ENCODE measurements around the gene DDX59. TPM values are rescaled to one million over a fixed set of nuclear protein-coding genes. Genes with fewer than 3 reads are reported as not detected.

DDX59 gene
- polyA plus RNA-seq, 1 donor from 2014 or later: 21.0 TPM

DNA sequence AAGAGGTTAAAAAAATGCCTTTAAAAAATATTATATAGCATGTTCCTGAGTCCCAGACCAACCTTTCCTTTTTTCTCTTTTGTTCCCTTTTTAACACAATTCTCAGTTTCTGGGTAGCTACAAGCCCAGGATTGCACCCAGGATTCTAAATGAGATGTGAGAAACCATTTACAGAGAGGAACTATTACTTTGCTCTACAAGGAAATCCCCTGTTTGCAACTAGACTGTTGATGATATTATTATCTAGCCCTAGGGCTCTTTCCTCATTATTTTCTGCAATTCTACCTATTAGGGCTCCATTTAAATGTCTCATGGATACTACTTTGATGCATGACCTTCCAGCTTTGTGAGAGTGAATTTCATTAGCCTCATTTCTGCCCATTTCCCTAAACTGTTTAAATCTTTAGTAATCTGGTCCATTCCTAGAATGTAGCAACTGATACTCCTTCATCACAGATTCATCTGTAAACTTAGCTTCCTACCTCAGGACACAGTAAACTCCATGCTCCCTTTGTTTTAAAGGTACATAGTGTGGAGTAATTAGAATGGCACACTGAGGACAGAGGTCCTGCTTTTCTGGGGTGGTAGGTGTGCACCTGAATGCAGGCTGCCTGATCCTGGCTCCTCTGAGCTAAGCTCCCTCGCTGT is 42.0 kb downstream of the DDX59 start:
- Histone ChIP-seq H2AFZ (ENCODE audit: low read depth, low read length) (no peak overlapping the region), H3K27me3 (ENCODE audit: insufficient read depth, low read depth, low read length) (no peaks in the 10 kb centered on the region), H3K79me2 (replicated peaks; ENCODE audit: insufficient read depth, low read length) (no peaks in the 10 kb centered on the region), H3F3A (ENCODE audit: insufficient read depth, low read length, poor library complexity, severe bottlenecking) (no peaks in the 10 kb centered on the region), H3K9me2 (ENCODE audit: insufficient read depth, low read length) (no peaks in the 10 kb centered on the region), H3K4me3 (ENCODE audit: low read length) (no peak overlapping the region), H3K27ac (ENCODE audit: low read length) (no peak overlapping the region), H3K9ac (ENCODE audit: low read length) (no peak overlapping the region), H3K36me3 (ENCODE audit: insufficient read depth, low read length) (no peaks in the 10 kb centered on the region), H3K9me3 (ENCODE audit: low read length) (no peaks in the 10 kb centered on the region), H4K20me1 (ENCODE audit: insufficient read depth) (no peaks in the 10 kb centered on the region), H3K4me2 (ENCODE audit: low read length) (no peak overlapping the region)
- TF ChIP-seq SMC3 (conservative IDR thresholded peaks at IDR 0.05; ENCODE audit: poor library complexity) (no peak), TAF1 (IDR thresholded peaks at IDR 0.05; ENCODE audit: low read depth) (no peak), RAD21 (conservative IDR thresholded peaks at IDR 0.05) (no peak), POLR2AphosphoS5 (IDR thresholded peaks at IDR 0.05) (no peak), MXI1 (conservative IDR thresholded peaks at IDR 0.05; ENCODE audit: poor library complexity, severe bottlenecking) (no peak), EP300 (conservative IDR thresholded peaks at IDR 0.05; ENCODE audit: poor library complexity, severe bottlenecking) (no peak), EZH2 (IDR thresholded peaks at IDR 0.05; ENCODE audit: borderline replicate concordance, insufficient read depth, low read length, poor library complexity, severe bottlenecking) (no peak)
- TF ChIP-seq, protein P1, sequence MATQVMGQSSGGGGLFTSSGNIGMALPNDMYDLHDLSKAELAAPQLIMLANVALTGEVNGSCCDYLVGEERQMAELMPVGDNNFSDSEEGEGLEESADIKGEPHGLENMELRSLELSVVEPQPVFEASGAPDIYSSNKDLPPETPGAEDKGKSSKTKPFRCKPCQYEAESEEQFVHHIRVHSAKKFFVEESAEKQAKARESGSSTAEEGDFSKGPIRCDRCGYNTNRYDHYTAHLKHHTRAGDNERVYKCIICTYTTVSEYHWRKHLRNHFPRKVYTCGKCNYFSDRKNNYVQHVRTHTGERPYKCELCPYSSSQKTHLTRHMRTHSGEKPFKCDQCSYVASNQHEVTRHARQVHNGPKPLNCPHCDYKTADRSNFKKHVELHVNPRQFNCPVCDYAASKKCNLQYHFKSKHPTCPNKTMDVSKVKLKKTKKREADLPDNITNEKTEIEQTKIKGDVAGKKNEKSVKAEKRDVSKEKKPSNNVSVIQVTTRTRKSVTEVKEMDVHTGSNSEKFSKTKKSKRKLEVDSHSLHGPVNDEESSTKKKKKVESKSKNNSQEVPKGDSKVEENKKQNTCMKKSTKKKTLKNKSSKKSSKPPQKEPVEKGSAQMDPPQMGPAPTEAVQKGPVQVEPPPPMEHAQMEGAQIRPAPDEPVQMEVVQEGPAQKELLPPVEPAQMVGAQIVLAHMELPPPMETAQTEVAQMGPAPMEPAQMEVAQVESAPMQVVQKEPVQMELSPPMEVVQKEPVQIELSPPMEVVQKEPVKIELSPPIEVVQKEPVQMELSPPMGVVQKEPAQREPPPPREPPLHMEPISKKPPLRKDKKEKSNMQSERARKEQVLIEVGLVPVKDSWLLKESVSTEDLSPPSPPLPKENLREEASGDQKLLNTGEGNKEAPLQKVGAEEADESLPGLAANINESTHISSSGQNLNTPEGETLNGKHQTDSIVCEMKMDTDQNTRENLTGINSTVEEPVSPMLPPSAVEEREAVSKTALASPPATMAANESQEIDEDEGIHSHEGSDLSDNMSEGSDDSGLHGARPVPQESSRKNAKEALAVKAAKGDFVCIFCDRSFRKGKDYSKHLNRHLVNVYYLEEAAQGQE (IDR thresholded peaks at IDR 0.05; ENCODE audit: borderline replicate concordance): no peak
- TF ChIP-seq, protein P2, sequence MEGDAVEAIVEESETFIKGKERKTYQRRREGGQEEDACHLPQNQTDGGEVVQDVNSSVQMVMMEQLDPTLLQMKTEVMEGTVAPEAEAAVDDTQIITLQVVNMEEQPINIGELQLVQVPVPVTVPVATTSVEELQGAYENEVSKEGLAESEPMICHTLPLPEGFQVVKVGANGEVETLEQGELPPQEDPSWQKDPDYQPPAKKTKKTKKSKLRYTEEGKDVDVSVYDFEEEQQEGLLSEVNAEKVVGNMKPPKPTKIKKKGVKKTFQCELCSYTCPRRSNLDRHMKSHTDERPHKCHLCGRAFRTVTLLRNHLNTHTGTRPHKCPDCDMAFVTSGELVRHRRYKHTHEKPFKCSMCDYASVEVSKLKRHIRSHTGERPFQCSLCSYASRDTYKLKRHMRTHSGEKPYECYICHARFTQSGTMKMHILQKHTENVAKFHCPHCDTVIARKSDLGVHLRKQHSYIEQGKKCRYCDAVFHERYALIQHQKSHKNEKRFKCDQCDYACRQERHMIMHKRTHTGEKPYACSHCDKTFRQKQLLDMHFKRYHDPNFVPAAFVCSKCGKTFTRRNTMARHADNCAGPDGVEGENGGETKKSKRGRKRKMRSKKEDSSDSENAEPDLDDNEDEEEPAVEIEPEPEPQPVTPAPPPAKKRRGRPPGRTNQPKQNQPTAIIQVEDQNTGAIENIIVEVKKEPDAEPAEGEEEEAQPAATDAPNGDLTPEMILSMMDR (IDR thresholded peaks at IDR 0.05; ENCODE audit: poor library complexity, severe bottlenecking): no peak

DNA sequence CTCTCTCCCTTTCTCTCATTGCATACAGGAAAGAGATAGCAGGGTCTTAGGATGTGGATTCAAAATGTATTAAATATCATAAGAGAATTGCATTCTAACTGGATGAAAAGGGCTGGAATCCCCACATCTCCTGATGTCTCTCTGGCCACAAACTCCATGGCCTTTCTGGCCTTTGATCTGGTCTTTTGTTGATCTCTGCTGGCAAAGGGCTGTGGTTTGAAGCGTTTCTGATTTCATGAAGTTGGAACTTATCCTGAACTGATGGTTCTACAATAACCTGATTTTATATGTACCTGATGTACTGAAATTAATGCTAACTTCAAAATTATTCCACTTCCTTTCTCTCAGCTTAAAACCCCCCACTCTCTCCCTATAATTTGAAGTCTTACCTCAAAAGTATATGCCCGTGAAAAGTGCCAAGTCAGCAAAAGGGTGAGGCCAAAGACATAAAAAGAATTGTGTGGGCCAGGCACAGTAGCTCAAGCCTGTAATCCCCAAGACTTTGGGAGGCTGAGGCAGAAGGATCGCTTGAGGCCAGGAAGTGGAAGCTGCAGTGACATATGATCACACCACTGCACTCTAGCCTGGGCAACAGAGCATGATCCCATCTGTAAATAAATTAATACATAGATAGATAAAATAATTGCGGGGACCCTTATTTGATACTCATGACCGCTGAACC is 42.7 kb downstream of the DDX59 start:
- H3K4me2 ChIP-seq (ENCODE audit: low read length): no peak overlapping the region
- no peaks in the 10 kb centered on the region for H3K27me3 ChIP-seq (ENCODE audit: insufficient read depth, low read depth, low read length)
- H3K79me2 ChIP-seq (replicated peaks; ENCODE audit: insufficient read depth, low read length): no peaks in the 10 kb centered on the region
- no peak overlapping the region for H3K4me3 ChIP-seq (ENCODE audit: low read length)
- TF ChIP-seq, protein P1 (IDR thresholded peaks at IDR 0.05; ENCODE audit: borderline replicate concordance): no peak
- TF ChIP-seq SMC3 (conservative IDR thresholded peaks at IDR 0.05; ENCODE audit: poor library complexity) (no peak), RAD21 (conservative IDR thresholded peaks at IDR 0.05) (no peak)
- H3K36me3 ChIP-seq (ENCODE audit: insufficient read depth, low read length): no peaks in the 10 kb centered on the region
- H3K27ac ChIP-seq (ENCODE audit: low read length): no peak overlapping the region
- H3K9me2 ChIP-seq (ENCODE audit: insufficient read depth, low read length): no peaks in the 10 kb centered on the region
- H3K9ac ChIP-seq (ENCODE audit: low read length): no peak overlapping the region
- no peak overlapping the region for H2AFZ ChIP-seq (ENCODE audit: low read depth, low read length)
- H4K20me1 ChIP-seq (ENCODE audit: insufficient read depth): no peaks in the 10 kb centered on the region
- no peaks in the 10 kb centered on the region for H3F3A ChIP-seq (ENCODE audit: insufficient read depth, low read length, poor library complexity, severe bottlenecking)
- no peaks in the 10 kb centered on the region for H3K9me3 ChIP-seq (ENCODE audit: low read length)
